Activated CD4-positive, alpha-beta T cell treated with anti-CD3 and anti-CD28 coated beads, Interleukin-2, amount 10 ng/mL, durations not matched to agents 24 days and 14 days (primary cell): ENCODE data around the gene LCN1. TPM values are rescaled to one million over a fixed set of nuclear protein-coding genes. Genes with fewer than 3 reads are reported as not detected.

Source experiments
- DNase-seq: peaks from one replicate; pipeline ENCODE4 v3.0.0; 2022
- H3K27ac Mint-ChIP-seq: one replicate; pipeline ENCODE4 v1.8.0; 2022; ENCODE audit warnings: mild to moderate bottlenecking, mixed read lengths
- H3K27me3 Mint-ChIP-seq: one replicate; pipeline ENCODE4 v1.8.0; 2022; ENCODE audit warnings: mixed read lengths
- H3K36me3 Mint-ChIP-seq: one replicate; pipeline ENCODE4 v1.8.0; 2022; ENCODE audit warnings: low read depth, mild to moderate bottlenecking, mixed read lengths
- H3K4me1 Mint-ChIP-seq: one replicate; pipeline ENCODE4 v1.8.0; 2021; ENCODE audit warnings: mixed read lengths
- H3K4me3 Mint-ChIP-seq: one replicate; pipeline ENCODE4 v1.8.0; 2022; ENCODE audit warnings: mild to moderate bottlenecking, moderate library complexity, mixed read lengths
- H3K9me3 Mint-ChIP-seq: one replicate; pipeline ENCODE4 v1.8.0; 2021; ENCODE audit warnings: mixed read lengths
- intact Hi-C: fragments of 100-400 bp; cut with micrococcal nuclease; formaldehyde crosslinking; loops from one replicate; pipeline ENCODE4 v1.15.1; 2023
- total RNA-seq: library from RNA; stranded (reverse); gene quantifications from 2 replicates; pipeline ENCODE4 v1.2.3, GENCODE V29; 2022

The LCN1 gene
- total RNA-seq, result not detected in 2 replicates

GRCh38 chr9:135520916-135521607 is at the start of gene LCN1:
Gene LCN1 (plus strand): TSS chr9:135521440. CDS start chr9:135521498, 58 bp downstream.
- intact Hi-C loops, result no loop called here
- DNase-seq, result no peak
- H3K27ac Mint-ChIP-seq, result peak within 1 kb of the TSS; percentile 10
- peaks cover 2% of the 10 kb centered on the region for H3K4me1 Mint-ChIP-seq
- peaks cover 12% of the 10 kb centered on the region for H3K27me3 Mint-ChIP-seq
- no peaks in the 10 kb centered on the region for H3K36me3 Mint-ChIP-seq
- no peaks in the 10 kb centered on the region for H3K9me3 Mint-ChIP-seq
- no peak within 1 kb of the TSS for H3K4me3 Mint-ChIP-seq

- intact Hi-C loops, result no loop called here
Measured at GRCh38 chr9:135471791-135472640, 49.2 kb upstream of the LCN1 start.

GRCh38 chr9:135473972-135474543 is 47.2 kb upstream of the LCN1 start:
- peaks cover 28% of the 10 kb centered on the region for H3K27me3 Mint-ChIP-seq
- intact Hi-C loops, result no loop called here
- DNase-seq, result no peak
- H3K9me3 Mint-ChIP-seq, result no peaks in the 10 kb centered on the region
- H3K4me3 Mint-ChIP-seq, result no peak overlapping the region
- peaks cover 5% of the 10 kb centered on the region for H3K4me1 Mint-ChIP-seq
- no peak overlapping the region for H3K27ac Mint-ChIP-seq
- peaks cover 2% of the 10 kb centered on the region for H3K36me3 Mint-ChIP-seq

More at GRCh38 chr9:135471791-135472640, 49.2 kb upstream of the LCN1 start:
- H3K9me3 Mint-ChIP-seq, result no peaks in the 10 kb centered on the region
- no peak for DNase-seq
- H3K4me1 Mint-ChIP-seq, result peaks cover 13% of the 10 kb centered on the region
- peaks cover 12% of the 10 kb centered on the region for H3K27me3 Mint-ChIP-seq
- no peaks in the 10 kb centered on the region for H3K36me3 Mint-ChIP-seq
- H3K27ac Mint-ChIP-seq, result no peak overlapping the region
- H3K4me3 Mint-ChIP-seq, result no peak overlapping the region

- peaks cover 2% of the 10 kb centered on the region for H3K36me3 Mint-ChIP-seq
- intact Hi-C loops, result no loop called here
- H3K9me3 Mint-ChIP-seq, result no peaks in the 10 kb centered on the region
- no peak overlapping the region for H3K27ac Mint-ChIP-seq
- peak; percentile 66 for DNase-seq
- peaks cover 3% of the 10 kb centered on the region for H3K4me1 Mint-ChIP-seq
- H3K27me3 Mint-ChIP-seq, result peaks cover 28% of the 10 kb centered on the region
- H3K4me3 Mint-ChIP-seq, result no peak overlapping the region
Measured at GRCh38 chr9:135474915-135475314, 46.3 kb upstream of the LCN1 start.

- Mint-ChIP-seq H3K27me3 (peaks cover 39% of the 10 kb centered on the region), H3K36me3 (peaks cover 2% of the 10 kb centered on the region), H3K9me3 (no peaks in the 10 kb centered on the region), H3K4me1 (peaks cover 3% of the 10 kb centered on the region), H3K4me3 (no peak overlapping the region), H3K27ac (no peak overlapping the region)
- intact Hi-C loops, result no loop called here
- DNase-seq, result no peak
Measured at GRCh38 chr9:135476561-135477355, 44.5 kb upstream of the LCN1 start.

GRCh38 chr9:135478191-135478590 is 43.0 kb upstream of the LCN1 start:
- Mint-ChIP-seq H3K4me1 (peaks cover 3% of the 10 kb centered on the region), H3K4me3 (no peak overlapping the region), H3K27ac (no peak overlapping the region), H3K27me3 (peaks cover 51% of the 10 kb centered on the region), H3K9me3 (no peaks in the 10 kb centered on the region), H3K36me3 (peaks cover 2% of the 10 kb centered on the region)
- no peak for DNase-seq
- intact Hi-C loops, result no loop called here

GRCh38 chr9:135478829-135479468 is 42.3 kb upstream of the LCN1 start:
- H3K36me3 Mint-ChIP-seq, result peaks cover 2% of the 10 kb centered on the region
- H3K9me3 Mint-ChIP-seq, result no peaks in the 10 kb centered on the region
- intact Hi-C loops, result no loop called here
- H3K27me3 Mint-ChIP-seq, result peaks cover 51% of the 10 kb centered on the region
- H3K4me3 Mint-ChIP-seq, result peak overlapping the region; percentile 83
- peaks cover 3% of the 10 kb centered on the region for H3K4me1 Mint-ChIP-seq
- H3K27ac Mint-ChIP-seq, result peak overlapping the region; percentile 69
- no peak for DNase-seq

- peaks cover 51% of the 10 kb centered on the region for H3K27me3 Mint-ChIP-seq
- peaks cover 2% of the 10 kb centered on the region for H3K36me3 Mint-ChIP-seq
- H3K9me3 Mint-ChIP-seq, result no peaks in the 10 kb centered on the region
- DNase-seq, result no peak
- intact Hi-C loops, result no loop called here
- H3K27ac Mint-ChIP-seq, result peak within 1 kb of the TSS; percentile 69
- peaks cover 3% of the 10 kb centered on the region for H3K4me1 Mint-ChIP-seq
- peak within 1 kb of the TSS; percentile 83 for H3K4me3 Mint-ChIP-seq
Measured at GRCh38 chr9:135479469-135480052, 41.7 kb upstream of the LCN1 start, which contains the start of gene PPP1R26. Gene PPP1R26 (plus strand): TSS chr9:135479782. CDS start chr9:135484511, 4,729 bp downstream.

GRCh38 chr9:135480071-135480939 is 40.9 kb upstream of the LCN1 start:
- Mint-ChIP-seq H3K4me1 (peaks cover 3% of the 10 kb centered on the region), H3K27ac (no peak overlapping the region), H3K9me3 (no peaks in the 10 kb centered on the region), H3K4me3 (no peak overlapping the region), H3K36me3 (peaks cover 2% of the 10 kb centered on the region), H3K27me3 (peaks cover 51% of the 10 kb centered on the region)
- DNase-seq, result no peak
- intact Hi-C loops, result no loop called here

GRCh38 chr9:135480940-135481310 is 40.3 kb upstream of the LCN1 start:
- H3K36me3 Mint-ChIP-seq, result peaks cover 2% of the 10 kb centered on the region
- no peak overlapping the region for H3K4me3 Mint-ChIP-seq

GRCh38 chr9:135482015-135482754 is 39.1 kb upstream of the LCN1 start:
- intact Hi-C loops, result no loop called here
- no peak overlapping the region for H3K4me3 Mint-ChIP-seq
- H3K9me3 Mint-ChIP-seq, result no peaks in the 10 kb centered on the region

More at GRCh38 chr9:135480940-135481310, 40.3 kb upstream of the LCN1 start:
- Mint-ChIP-seq H3K27ac (no peak overlapping the region), H3K9me3 (no peaks in the 10 kb centered on the region), H3K4me1 (peaks cover 3% of the 10 kb centered on the region), H3K27me3 (peaks cover 47% of the 10 kb centered on the region)
- intact Hi-C loops, result no loop called here
- no peak for DNase-seq

More at GRCh38 chr9:135482015-135482754, 39.1 kb upstream of the LCN1 start:
- DNase-seq, result no peak
- Mint-ChIP-seq H3K36me3 (peaks cover 2% of the 10 kb centered on the region), H3K27ac (no peak overlapping the region), H3K27me3 (peaks cover 40% of the 10 kb centered on the region), H3K4me1 (peaks cover 3% of the 10 kb centered on the region)
